Endodermal cell (in vitro differentiated cells): ENCODE measurements around the gene PBOV1. TPM values are rescaled to one million over a fixed set of nuclear protein-coding genes. Genes with fewer than 3 reads are reported as not detected.

ENCODE experiments used
- DNase-seq: peaks from one replicate; pipeline ENCODE4 v3.0.0-alpha.2; 2017
- H3K27ac ChIP-seq: 2 replicates; pipeline ENCODE4 v1.5.1; 2013; ENCODE audit warnings: mild to moderate bottlenecking, low read depth, low read length, moderate library complexity
- H3K27me3 ChIP-seq: 2 replicates; pipeline ENCODE4 v1.6.1; 2013; ENCODE audit warnings: mild to moderate bottlenecking, low read length, moderate library complexity; ENCODE audit not compliant: insufficient read depth, control insufficient read depth, poor library complexity, severe bottlenecking
- H3K36me3 ChIP-seq: 2 replicates; pipeline ENCODE4 v1.7.0; 2013; ENCODE audit warnings: mild to moderate bottlenecking, low read length, moderate library complexity; ENCODE audit not compliant: control insufficient read depth, insufficient read depth
- H3K4me1 ChIP-seq: one replicate; pipeline ENCODE4 v1.7.0; 2013; ENCODE audit warnings: low read length; ENCODE audit not compliant: control insufficient read depth, insufficient read depth
- H3K4me3 ChIP-seq: 2 replicates; pipeline ENCODE4 v1.5.1; 2013; ENCODE audit warnings: mild to moderate bottlenecking, low read length, moderate library complexity
- H3K9ac ChIP-seq: 2 replicates; pipeline ENCODE4 v1.6.1; 2013; ENCODE audit warnings: mild to moderate bottlenecking, low read length, moderate library complexity; ENCODE audit not compliant: poor library complexity, severe bottlenecking; ENCODE audit errors: extremely low read depth
- H3K9me3 ChIP-seq: 2 replicates; pipeline ENCODE4 v1.6.1; 2013; ENCODE audit warnings: mild to moderate bottlenecking, low read length, moderate library complexity; ENCODE audit not compliant: control insufficient read depth
- H3K27ac Mint-ChIP-seq: 2 replicates; pipeline ENCODE4 v1.8.0; 2020; ENCODE audit warnings: mixed read lengths
- H3K27me3 Mint-ChIP-seq: 2 replicates; pipeline ENCODE4 v1.8.0; 2021; ENCODE audit warnings: mild to moderate bottlenecking, mixed read lengths; ENCODE audit not compliant: insufficient read depth
- H3K36me3 Mint-ChIP-seq: 2 replicates; pipeline ENCODE4 v1.8.0; 2020; ENCODE audit warnings: low read depth, mixed read lengths
- H3K4me1 Mint-ChIP-seq: 2 replicates; pipeline ENCODE4 v1.8.0; 2020; ENCODE audit warnings: mixed read lengths
- H3K4me3 Mint-ChIP-seq: 2 replicates; pipeline ENCODE4 v1.8.0; 2020; ENCODE audit warnings: mild to moderate bottlenecking, moderate library complexity, mixed read lengths
- H3K9me3 Mint-ChIP-seq: 2 replicates; pipeline ENCODE4 v1.8.0; 2020; ENCODE audit warnings: mild to moderate bottlenecking, mixed read lengths
- WGBS, 2 experiments: methylation state at CpG; one replicate each; pipeline versions ENCODE4 v1.1.5 to v1.1.7; 2013; ENCODE audit warnings: missing lambda C conversion rate in 2 of 2, mixed read lengths in 1 of 2; ENCODE audit not compliant: insufficient coverage in 1 of 2, insufficient read length in 1 of 2; 5-methylcytosine and 5-hydroxymethylcytosine counted together
- total RNA-seq, 2 donors: library from RNA; stranded (reverse); fragmentation: NEBNext Ultra II Directional in 1 of 2; extraction: Animal tissue kit (Norgen Biotek cat#: 25700) in 1 of 2; gene quantifications; 2 replicates in 1 of 2; 3 replicates in 1 of 2; pipeline ENCODE4 v1.2.1, GENCODE V29; 2021
- TF ChIP-seq, protein P1 (sequence below): fragments of 200-600 bp; sonication (generic); conservative IDR thresholded peaks from 2 replicates; pipeline ENCODE4 v1.5.0; 2021; ENCODE audit warnings: antibody characterized with exemption, mild to moderate bottlenecking

PBOV1 gene
- total RNA-seq, 2 donors from 2014 or later, result not detected

DNA sequence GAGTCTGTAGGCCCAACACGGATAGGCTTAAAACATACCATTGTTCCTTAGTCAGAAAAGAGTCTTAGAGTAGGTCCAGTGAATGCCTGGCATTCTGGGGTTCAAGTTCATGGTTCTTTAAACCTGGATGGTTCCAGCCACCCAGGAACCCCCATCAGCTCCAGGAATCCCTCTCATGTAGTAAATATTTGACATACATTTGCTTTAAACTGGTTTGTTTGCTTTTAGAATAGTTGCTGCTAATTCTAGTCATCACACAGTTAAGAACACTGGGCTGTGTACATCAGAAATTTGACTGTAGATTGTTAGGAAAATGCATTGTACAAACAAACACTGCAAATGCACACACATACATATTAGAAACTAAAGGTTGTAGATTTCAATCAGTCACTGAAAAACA is 30.6 kb upstream of the PBOV1 start:
- DNase-seq, result no peak
- no peak overlapping the region for H3K4me3 ChIP-seq
- no peaks in the 10 kb centered on the region for H3K27me3 ChIP-seq
- 87% methylated on average over 1 of the region's 1 CpG; no CpG with 5 or more reads in 1 of the 2 experiments for WGBS, 2 experiments
- peaks cover 4% of the 10 kb centered on the region for H3K9me3 ChIP-seq
- H3K27ac Mint-ChIP-seq, result no peak overlapping the region
- no peak overlapping the region for H3K9ac ChIP-seq
- no peak overlapping the region for H3K27ac ChIP-seq
- peaks cover 5% of the 10 kb centered on the region for H3K36me3 Mint-ChIP-seq
- peaks cover 23% of the 10 kb centered on the region for H3K36me3 ChIP-seq
- no peaks in the 10 kb centered on the region for H3K9me3 Mint-ChIP-seq
- TF ChIP-seq, protein P1, sequence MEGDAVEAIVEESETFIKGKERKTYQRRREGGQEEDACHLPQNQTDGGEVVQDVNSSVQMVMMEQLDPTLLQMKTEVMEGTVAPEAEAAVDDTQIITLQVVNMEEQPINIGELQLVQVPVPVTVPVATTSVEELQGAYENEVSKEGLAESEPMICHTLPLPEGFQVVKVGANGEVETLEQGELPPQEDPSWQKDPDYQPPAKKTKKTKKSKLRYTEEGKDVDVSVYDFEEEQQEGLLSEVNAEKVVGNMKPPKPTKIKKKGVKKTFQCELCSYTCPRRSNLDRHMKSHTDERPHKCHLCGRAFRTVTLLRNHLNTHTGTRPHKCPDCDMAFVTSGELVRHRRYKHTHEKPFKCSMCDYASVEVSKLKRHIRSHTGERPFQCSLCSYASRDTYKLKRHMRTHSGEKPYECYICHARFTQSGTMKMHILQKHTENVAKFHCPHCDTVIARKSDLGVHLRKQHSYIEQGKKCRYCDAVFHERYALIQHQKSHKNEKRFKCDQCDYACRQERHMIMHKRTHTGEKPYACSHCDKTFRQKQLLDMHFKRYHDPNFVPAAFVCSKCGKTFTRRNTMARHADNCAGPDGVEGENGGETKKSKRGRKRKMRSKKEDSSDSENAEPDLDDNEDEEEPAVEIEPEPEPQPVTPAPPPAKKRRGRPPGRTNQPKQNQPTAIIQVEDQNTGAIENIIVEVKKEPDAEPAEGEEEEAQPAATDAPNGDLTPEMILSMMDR, result no peak
- H3K27me3 Mint-ChIP-seq, result no peaks in the 10 kb centered on the region
- H3K4me1 ChIP-seq, result no peaks in the 10 kb centered on the region
- no peak overlapping the region for H3K4me3 Mint-ChIP-seq
- H3K4me1 Mint-ChIP-seq, result no peaks in the 10 kb centered on the region

GRCh38 chr6:138248011-138248410 is 29.7 kb upstream of the PBOV1 start:
- peaks cover 5% of the 10 kb centered on the region for H3K36me3 Mint-ChIP-seq
- peaks cover under 1% of the 10 kb centered on the region for H3K4me1 Mint-ChIP-seq
- H3K9me3 Mint-ChIP-seq, result no peaks in the 10 kb centered on the region
- H3K9me3 ChIP-seq, result peaks cover 4% of the 10 kb centered on the region
- peaks cover 32% of the 10 kb centered on the region for H3K36me3 ChIP-seq
- no peak overlapping the region for H3K27ac Mint-ChIP-seq
- no peak overlapping the region for H3K4me3 ChIP-seq
- no peaks in the 10 kb centered on the region for H3K27me3 ChIP-seq
- TF ChIP-seq, protein P1, result no peak
- no peak overlapping the region for H3K27ac ChIP-seq
- H3K27me3 Mint-ChIP-seq, result no peaks in the 10 kb centered on the region
- WGBS, 2 experiments, result 95 to 100% methylated on average over 4 to 7 of the region's 7 CpGs
- no peak for DNase-seq
- H3K4me1 ChIP-seq, result peaks cover 3% of the 10 kb centered on the region
- H3K9ac ChIP-seq, result no peak overlapping the region
- H3K4me3 Mint-ChIP-seq, result no peak overlapping the region

- no peak overlapping the region for H3K27ac Mint-ChIP-seq
- peaks cover 5% of the 10 kb centered on the region for H3K36me3 Mint-ChIP-seq
- H3K9me3 Mint-ChIP-seq, result no peaks in the 10 kb centered on the region
- no peaks in the 10 kb centered on the region for H3K27me3 ChIP-seq
- peaks cover 12% of the 10 kb centered on the region for H3K4me1 Mint-ChIP-seq
- peaks cover 38% of the 10 kb centered on the region for H3K36me3 ChIP-seq
- no peaks in the 10 kb centered on the region for H3K27me3 Mint-ChIP-seq
- TF ChIP-seq, protein P1, result no peak
- no peak overlapping the region for H3K27ac ChIP-seq
- no peak overlapping the region for H3K4me3 ChIP-seq
- peaks cover 4% of the 10 kb centered on the region for H3K9me3 ChIP-seq
- no peak overlapping the region for H3K9ac ChIP-seq
- no peak for DNase-seq
- H3K4me1 ChIP-seq, result peaks cover 13% of the 10 kb centered on the region
- WGBS, 2 experiments, result 97 to 100% methylated on average over 1 to 3 of the region's 3 CpGs
- no peak overlapping the region for H3K4me3 Mint-ChIP-seq
Measured at GRCh38 chr6:138246650-138247440, 28.6 kb upstream of the PBOV1 start.
